Brain microvascular endothelial cell (primary cell): ENCODE data around the gene ACP7.

Experiments
- DNase-seq: peaks from one replicate; pipeline ENCODE4 v3.0.0-alpha.2; 2020
- H3K27ac ChIP-seq: fragments of 250-450 bp; sonication (Bioruptor Pico); 2 replicates; pipeline ENCODE4 v1.5.1; 2020; ENCODE audit warnings: mild to moderate bottlenecking, moderate library complexity
- H3K27me3 ChIP-seq: fragments of 250-450 bp; sonication (Bioruptor Pico); replicated peaks from 2 replicates; pipeline ENCODE4 v1.5.1; 2020; ENCODE audit warnings: mild to moderate bottlenecking
- H3K36me3 ChIP-seq: fragments of 250-450 bp; sonication (Bioruptor Pico); replicated peaks from 2 replicates; pipeline ENCODE4 v1.5.1; 2020; ENCODE audit warnings: mild to moderate bottlenecking
- H3K4me3 ChIP-seq: 2 replicates; pipeline ENCODE4 v1.5.1; 2011; ENCODE audit warnings: low read depth, mild to moderate bottlenecking, control low read depth, low read length, moderate library complexity
- in situ Hi-C: cut with HindIII; loops from 2 replicates; pipeline ENCODE4 v1.10.0; 2017; ENCODE audit warnings: low sequenced_read_pairs, low pct_ligation_motif_present
- TF ChIP-seq, protein P1 (sequence below): IDR thresholded peaks from 2 replicates; pipeline ENCODE4 v1.5.1; 2011; ENCODE audit warnings: low read depth, mild to moderate bottlenecking, moderate library complexity, low read length, control low read depth, inconsistent platforms; ENCODE audit errors: missing control alignments

ACP7 gene

DNA sequence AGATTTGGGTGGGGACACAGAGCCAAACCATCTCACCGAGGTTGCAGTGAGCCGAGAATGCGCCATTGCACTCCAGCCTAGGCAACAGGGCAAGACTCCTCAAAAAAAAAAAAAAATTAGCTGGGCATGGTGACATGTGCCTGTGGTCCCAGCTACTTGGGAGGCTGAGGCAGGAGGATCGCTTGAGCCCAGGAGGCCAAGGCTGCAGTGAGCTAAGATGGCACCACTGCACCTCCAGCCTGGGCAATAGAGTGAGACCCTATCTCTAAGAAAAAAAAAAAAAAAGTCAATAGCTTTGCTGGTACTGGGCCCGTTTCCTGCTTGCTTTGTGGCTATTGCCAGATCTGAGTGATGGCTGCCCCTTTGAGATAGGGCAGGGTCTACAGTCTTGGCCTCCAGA, 13.1 kb downstream of the ACP7 start:
- DNase-seq, result no peak
- peaks cover 11% of the 10 kb centered on the region for H3K27me3 ChIP-seq
- in situ Hi-C loops, result no loop called here

DNA sequence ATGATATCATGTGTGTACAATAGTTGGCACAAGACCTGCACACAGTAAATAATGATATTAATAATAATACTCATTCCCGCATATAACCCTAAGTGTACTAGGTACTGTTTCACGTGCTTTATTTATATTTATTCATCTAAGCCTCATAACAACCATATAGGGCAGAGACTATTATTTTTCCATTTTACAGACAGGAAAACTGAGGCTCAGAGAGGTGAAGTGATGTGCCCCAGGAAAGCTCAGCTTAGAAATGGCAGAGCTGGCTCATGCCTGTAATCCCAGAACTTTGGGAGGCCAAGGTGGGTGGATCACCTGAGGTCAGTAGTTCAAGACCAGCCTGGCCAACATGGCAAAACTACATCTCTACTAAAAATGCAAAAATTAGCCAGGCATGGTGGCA, 13.6 kb downstream of the ACP7 start:
- DNase-seq, result no peak
- no peak overlapping the region for H3K4me3 ChIP-seq
- in situ Hi-C loops, result no loop called here
- H3K27ac ChIP-seq, result no peak overlapping the region
- H3K36me3 ChIP-seq, result no peaks in the 10 kb centered on the region
- TF ChIP-seq, protein P1, sequence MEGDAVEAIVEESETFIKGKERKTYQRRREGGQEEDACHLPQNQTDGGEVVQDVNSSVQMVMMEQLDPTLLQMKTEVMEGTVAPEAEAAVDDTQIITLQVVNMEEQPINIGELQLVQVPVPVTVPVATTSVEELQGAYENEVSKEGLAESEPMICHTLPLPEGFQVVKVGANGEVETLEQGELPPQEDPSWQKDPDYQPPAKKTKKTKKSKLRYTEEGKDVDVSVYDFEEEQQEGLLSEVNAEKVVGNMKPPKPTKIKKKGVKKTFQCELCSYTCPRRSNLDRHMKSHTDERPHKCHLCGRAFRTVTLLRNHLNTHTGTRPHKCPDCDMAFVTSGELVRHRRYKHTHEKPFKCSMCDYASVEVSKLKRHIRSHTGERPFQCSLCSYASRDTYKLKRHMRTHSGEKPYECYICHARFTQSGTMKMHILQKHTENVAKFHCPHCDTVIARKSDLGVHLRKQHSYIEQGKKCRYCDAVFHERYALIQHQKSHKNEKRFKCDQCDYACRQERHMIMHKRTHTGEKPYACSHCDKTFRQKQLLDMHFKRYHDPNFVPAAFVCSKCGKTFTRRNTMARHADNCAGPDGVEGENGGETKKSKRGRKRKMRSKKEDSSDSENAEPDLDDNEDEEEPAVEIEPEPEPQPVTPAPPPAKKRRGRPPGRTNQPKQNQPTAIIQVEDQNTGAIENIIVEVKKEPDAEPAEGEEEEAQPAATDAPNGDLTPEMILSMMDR, result no peak
- peaks cover 11% of the 10 kb centered on the region for H3K27me3 ChIP-seq

More for the DNA sequence above, 13.1 kb downstream of the ACP7 start:
- Histone ChIP-seq H3K27ac (no peak overlapping the region), H3K36me3 (no peaks in the 10 kb centered on the region), H3K4me3 (no peak overlapping the region)
- TF ChIP-seq, protein P1, result no peak

DNA sequence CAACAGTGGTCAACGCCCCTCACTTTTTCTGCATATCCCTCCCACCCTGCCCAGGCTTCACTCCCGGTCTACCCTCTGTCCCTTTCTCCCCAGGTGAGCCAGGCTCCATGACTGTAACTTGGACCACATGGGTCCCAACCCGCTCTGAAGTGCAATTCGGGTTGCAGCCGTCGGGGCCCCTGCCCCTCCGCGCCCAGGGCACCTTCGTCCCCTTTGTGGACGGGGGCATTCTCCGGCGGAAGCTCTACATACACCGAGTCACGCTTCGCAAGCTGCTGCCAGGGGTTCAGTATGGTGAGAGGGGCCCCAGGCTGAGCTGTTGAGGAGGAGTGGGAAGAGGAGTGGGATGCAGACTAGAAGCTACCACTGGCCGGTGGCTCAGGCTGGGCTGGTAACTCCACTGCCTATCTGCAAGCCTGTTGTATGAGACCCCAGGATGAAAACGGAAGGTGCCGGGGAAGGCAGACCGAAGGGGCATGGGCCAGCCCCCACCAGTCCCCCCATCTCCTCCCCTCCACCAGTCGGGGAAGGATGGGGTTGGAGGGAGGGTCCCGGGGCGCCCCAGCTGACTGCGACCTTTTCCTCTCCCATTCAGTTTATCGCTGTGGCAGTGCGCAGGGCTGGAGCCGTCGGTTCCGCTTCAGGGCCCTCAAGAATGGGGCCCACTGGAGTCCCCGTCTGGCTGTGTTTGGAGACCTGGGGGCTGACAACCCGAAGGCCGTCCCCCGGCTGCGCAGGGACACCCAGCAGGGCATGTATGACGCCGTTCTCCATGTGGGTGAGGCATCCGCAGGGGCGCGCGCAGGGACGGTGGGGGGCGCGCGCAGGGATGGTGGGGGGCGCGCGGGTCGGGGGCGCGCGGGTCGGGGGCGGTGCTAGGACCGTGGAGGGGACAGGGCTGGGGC, 14.4 kb downstream of the ACP7 start:
- in situ Hi-C loops, result no loop called here
- Histone ChIP-seq H3K36me3 (no peaks in the 10 kb centered on the region), H3K4me3 (no peak overlapping the region), H3K27ac (no peak overlapping the region), H3K27me3 (peaks cover 11% of the 10 kb centered on the region)
- DNase-seq, result no peak
- TF ChIP-seq, protein P1, result no peak

DNA sequence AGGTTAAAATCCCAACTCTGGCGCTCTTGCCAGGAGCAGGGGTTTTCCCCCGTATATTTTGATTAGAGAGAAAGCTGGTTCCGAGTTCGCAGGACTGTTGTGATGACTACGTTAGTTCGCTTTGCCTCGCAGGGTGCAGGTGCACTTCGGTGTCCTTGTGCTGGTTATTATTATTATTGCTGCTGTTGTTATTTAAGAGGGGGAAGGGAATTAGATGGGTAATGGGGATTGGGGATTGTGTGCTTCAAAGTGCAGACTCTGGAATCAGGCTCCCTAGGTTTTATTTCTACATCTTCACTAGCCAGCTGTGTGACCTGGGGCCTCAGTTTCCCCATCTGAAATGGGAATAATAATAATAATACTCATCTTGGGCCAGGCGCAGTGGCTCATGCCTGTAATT, 15.2 kb downstream of the ACP7 start:
- in situ Hi-C loops, result no loop called here
- Histone ChIP-seq H3K4me3 (no peak overlapping the region), H3K27me3 (peaks cover 11% of the 10 kb centered on the region)

DNA sequence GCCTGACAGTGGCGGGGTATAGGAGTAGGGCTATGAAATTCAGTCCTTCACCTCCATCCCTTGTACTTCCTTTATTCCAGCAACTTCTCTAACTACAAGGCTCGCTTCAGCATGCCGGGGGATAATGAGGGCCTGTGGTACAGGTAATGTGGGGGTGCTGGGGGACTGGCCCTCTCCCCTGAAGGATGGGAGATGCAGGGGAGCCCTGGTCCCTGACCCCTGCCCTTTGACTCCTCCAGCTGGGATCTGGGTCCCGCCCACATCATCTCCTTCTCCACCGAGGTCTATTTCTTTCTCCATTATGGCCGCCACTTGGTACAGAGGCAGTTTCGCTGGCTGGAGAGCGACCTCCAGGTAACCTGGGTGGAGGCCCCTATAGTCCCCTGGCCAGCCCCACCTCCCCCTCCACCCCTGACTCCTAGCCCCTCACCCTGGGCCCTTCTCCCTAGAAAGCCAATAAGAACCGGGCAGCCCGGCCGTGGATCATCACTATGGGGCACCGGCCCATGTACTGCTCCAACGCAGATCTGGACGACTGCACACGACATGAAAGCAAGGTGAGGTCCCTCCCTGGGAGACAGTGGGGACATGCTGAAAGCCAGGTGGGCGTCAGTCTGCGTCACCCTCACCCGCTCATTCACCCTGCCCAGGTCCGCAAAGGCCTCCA, 16.5 kb downstream of the ACP7 start:
- TF ChIP-seq, protein P1, result no peak

More for the DNA sequence above, 15.2 kb downstream of the ACP7 start:
- Histone ChIP-seq H3K27ac (no peak overlapping the region), H3K36me3 (no peaks in the 10 kb centered on the region)
- TF ChIP-seq, protein P1, result no peak
- DNase-seq, result no peak

More for the DNA sequence above, 16.5 kb downstream of the ACP7 start:
- Histone ChIP-seq H3K36me3 (no peaks in the 10 kb centered on the region), H3K4me3 (no peak overlapping the region), H3K27me3 (peaks cover 7% of the 10 kb centered on the region), H3K27ac (no peak overlapping the region)
- in situ Hi-C loops, result loop anchor here (25.0 kb wide), 1 partner anchor 237 kb away; the partner anchor contains the start of genes GMFG and SAMD4B
- no peak for DNase-seq
